ENCODE data around the gene FXYD4. TPM values are rescaled to one million over a fixed set of nuclear protein-coding genes. Genes with fewer than 3 reads are reported as not detected.
"Not testable (repeated sequence)": the region's sequence is repeated elsewhere in the genome, so short reads cannot be mapped to it uniquely, and the experiment has no call there.

FXYD4 gene
- total RNA-seq, 2 experiments from 2014 or later = not detected

DNA sequence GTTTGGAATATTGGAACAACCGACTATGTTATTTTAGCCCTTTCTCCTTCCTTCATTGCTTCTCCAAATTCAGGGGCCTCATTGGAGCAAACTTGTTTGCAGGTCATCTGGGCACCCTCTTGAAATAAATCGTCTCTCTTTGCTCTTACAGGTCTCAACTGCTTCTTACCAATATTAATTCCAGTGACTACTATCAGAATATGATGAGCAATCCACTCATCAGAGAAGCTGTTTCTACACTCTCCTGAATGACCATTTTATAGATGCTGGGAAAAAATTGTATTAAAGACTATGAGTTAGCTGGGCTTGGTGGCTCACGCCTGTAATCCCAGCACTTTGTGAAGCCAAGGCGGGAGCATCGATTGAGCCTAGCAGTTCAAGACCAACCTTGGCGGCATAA, 50.1 kb downstream of the FXYD4 start:
- POLR2A ChIA-PET = interaction anchor here (1.0 to 4.9 kb wide), 5 partner anchors 13 to 27 kb away, joined by 5 to 137 read pairs (median 9); partner anchors contain the start of genes HNRNPF and ZNF487
- Mint-ChIP-seq H3K4me3 (peak overlapping the region; percentile 54), H3K27ac (peak overlapping the region; percentile 69), H3K36me3 (peaks cover 1% of the 10 kb centered on the region), H3K27me3 (no peaks in the 10 kb centered on the region), H3K9me3 (no peaks in the 10 kb centered on the region), H3K4me1 (peaks cover 41% of the 10 kb centered on the region)
- DNase-seq (no peak), ATAC-seq (ENCODE audit: low read depth) (no peak)

DNA sequence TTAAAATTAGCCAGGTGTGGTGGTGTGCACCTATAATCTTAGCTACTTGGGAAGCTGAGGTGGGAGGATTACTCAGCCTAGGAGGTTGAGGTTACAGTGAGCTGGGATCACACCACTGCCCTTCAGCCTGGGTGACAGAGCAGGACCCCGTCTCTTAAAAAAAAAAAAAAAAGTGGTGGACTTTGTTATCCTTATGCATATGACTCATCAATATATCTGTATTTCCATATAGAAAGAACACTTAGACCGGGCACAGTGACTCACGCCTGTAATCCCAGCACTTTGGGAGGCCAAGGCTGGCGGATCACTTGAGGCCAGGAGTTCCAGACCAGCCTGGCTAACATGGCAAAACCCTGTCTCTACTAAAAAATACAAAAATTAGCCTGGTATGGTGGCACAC, 50.5 kb downstream of the FXYD4 start:
- H3K27ac Mint-ChIP-seq = peak overlapping the region; percentile 69
- H3K4me1 Mint-ChIP-seq = peaks cover 41% of the 10 kb centered on the region
- H3K36me3 Mint-ChIP-seq; DNase-seq; H3K9me3 Mint-ChIP-seq; ATAC-seq (ENCODE audit: low read depth); H3K27me3 Mint-ChIP-seq: not testable (repeated sequence)
- POLR2A ChIA-PET = interaction anchor here (2.2 to 4.9 kb wide), 4 partner anchors 13 to 27 kb away, joined by 5 to 137 read pairs (median 45); partner anchors contain the start of genes HNRNPF and ZNF487
- peak overlapping the region; percentile 54 for H3K4me3 Mint-ChIP-seq

DNA sequence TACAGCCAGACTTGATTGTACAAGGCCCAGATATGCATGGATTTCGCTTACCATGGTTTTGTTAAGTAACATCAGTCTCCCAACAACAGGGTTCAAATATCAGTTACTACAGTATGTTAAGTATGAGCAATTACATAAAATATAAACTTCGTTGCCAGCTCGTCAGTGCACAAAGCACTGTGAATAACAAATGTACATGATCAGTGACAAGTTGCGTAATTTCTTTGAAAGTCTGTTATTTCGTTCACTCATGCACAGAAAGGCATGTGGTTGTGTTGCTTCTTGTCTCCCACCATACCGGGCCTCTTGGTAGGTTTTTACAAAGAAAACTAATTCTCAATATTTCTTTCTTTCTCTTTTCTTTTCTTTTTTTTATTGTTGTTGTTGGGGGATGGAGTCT, 53.0 kb downstream of the FXYD4 start:
- POLR2A ChIA-PET = interaction anchor here (0.5 to 3.0 kb wide), 3 partner anchors 10 to 15 kb away, joined by 3 to 11 read pairs (median 9); partner anchors contain the start of gene HNRNPF
- Mint-ChIP-seq H3K27ac (peak overlapping the region; percentile 23), H3K27me3 (no peaks in the 10 kb centered on the region)

More for the DNA sequence above, 53.0 kb downstream of the FXYD4 start:
- peaks cover 1% of the 10 kb centered on the region for H3K36me3 Mint-ChIP-seq
- H3K4me3 Mint-ChIP-seq = no peak overlapping the region
- no peak for DNase-seq
- no peaks in the 10 kb centered on the region for H3K9me3 Mint-ChIP-seq
- ATAC-seq (ENCODE audit: low read depth) = no peak
- H3K4me1 Mint-ChIP-seq = peaks cover 28% of the 10 kb centered on the region

Other genes starting within 250 kb of the FXYD4 start
- gene CSGALNACT2, start 233.2 kb upstream of the FXYD4 start, total RNA-seq = 10 to 100 TPM; 37.2 to 39.5 TPM
- 1 to 10 TPM; 4.4 to 4.9 TPM for gene RASGEF1A, start 104.6 kb upstream of the FXYD4 start, total RNA-seq
- gene HNRNPF, start 37.5 kb downstream of the FXYD4 start, total RNA-seq = 100 to 1,000 TPM; 347 to 351 TPM
- gene ZNF487, start 65.5 kb downstream of the FXYD4 start, total RNA-seq = 1 to 10 TPM; 3.3 to 3.4 TPM
- gene ZNF239, start 203.0 kb downstream of the FXYD4 start, total RNA-seq = 1 to 10 TPM; 1.8 to 2.1 TPM
- 1 to 10 TPM; 6.5 to 6.6 TPM for gene ZNF485, start 234.8 kb downstream of the FXYD4 start, total RNA-seq

All from activated naive CD8-positive, alpha-beta T cell treated with anti-CD3 and anti-CD28 coated beads, Interleukin-2, amount 10 ng/mL, durations not matched to agents 7 days and 5 days (primary cell).